Measurements from ENCODE around the gene INTS1.
"Not testable (repeated sequence)": the region's sequence is repeated elsewhere in the genome, so short reads cannot be mapped to it uniquely, and the experiment has no call there.

Gene INTS1

GRCh38 chr7:1529383-1530116, 25.4 kb upstream of the INTS1 start:
- DNase-seq = no peak

GRCh38 chr7:1526271-1526754, 22.1 kb upstream of the INTS1 start:
- no peak for DNase-seq

- no peak for DNase-seq
These were observed 21.2 kb upstream of the INTS1 start for GRCh38 chr7:1525409-1525808.

- no peak for DNase-seq
These were observed 19.7 kb upstream of the INTS1 start for GRCh38 chr7:1523844-1524243.

- DNase-seq = no peak
These were observed 19.0 kb upstream of the INTS1 start for GRCh38 chr7:1523208-1523607.

GRCh38 chr7:1521456-1521855, 17.3 kb upstream of the INTS1 start:
- DNase-seq = no peak

GRCh38 chr7:1520539-1521234, 16.5 kb upstream of the INTS1 start:
- DNase-seq = no peak

- not testable (repeated sequence) for DNase-seq
These were observed 15.2 kb upstream of the INTS1 start for GRCh38 chr7:1519322-1519922.

GRCh38 chr7:1516586-1517251, 12.5 kb upstream of the INTS1 start:
- peak; percentile 76 for DNase-seq

GRCh38 chr7:1515509-1515967, 11.3 kb upstream of the INTS1 start:
- not testable (repeated sequence) for DNase-seq

GRCh38 chr7:1514995-1515401, 10.8 kb upstream of the INTS1 start:
- DNase-seq = peak; percentile 18

GRCh38 chr7:1514407-1514806, 10.2 kb upstream of the INTS1 start:
- DNase-seq = no peak

- no peak for DNase-seq
These were observed 9.5 kb upstream of the INTS1 start for GRCh38 chr7:1513657-1514095.

- DNase-seq = peak; percentile 40
These were observed 8.8 kb upstream of the INTS1 start for GRCh38 chr7:1512781-1513656.

GRCh38 chr7:1511444-1512422, 7.5 kb upstream of the INTS1 start:
- no peak for DNase-seq

GRCh38 chr7:1510780-1511154, 6.6 kb upstream of the INTS1 start:
- no peak for DNase-seq

- DNase-seq = no peak
These were observed 5.0 kb upstream of the INTS1 start for GRCh38 chr7:1509226-1509625.

GRCh38 chr7:1508277-1508758, 4.1 kb upstream of the INTS1 start:
- no peak for DNase-seq

- peak; percentile 46 for DNase-seq
These were observed 1.8 kb upstream of the INTS1 start for GRCh38 chr7:1505731-1506550.

GRCh38 chr7:1503390-1503789, 799 bp downstream of the INTS1 start:
- no peak for DNase-seq

Measured in NCI-H2171 (cell line).